ENCODE measurements around the gene GRAMD2A.

DNA sequence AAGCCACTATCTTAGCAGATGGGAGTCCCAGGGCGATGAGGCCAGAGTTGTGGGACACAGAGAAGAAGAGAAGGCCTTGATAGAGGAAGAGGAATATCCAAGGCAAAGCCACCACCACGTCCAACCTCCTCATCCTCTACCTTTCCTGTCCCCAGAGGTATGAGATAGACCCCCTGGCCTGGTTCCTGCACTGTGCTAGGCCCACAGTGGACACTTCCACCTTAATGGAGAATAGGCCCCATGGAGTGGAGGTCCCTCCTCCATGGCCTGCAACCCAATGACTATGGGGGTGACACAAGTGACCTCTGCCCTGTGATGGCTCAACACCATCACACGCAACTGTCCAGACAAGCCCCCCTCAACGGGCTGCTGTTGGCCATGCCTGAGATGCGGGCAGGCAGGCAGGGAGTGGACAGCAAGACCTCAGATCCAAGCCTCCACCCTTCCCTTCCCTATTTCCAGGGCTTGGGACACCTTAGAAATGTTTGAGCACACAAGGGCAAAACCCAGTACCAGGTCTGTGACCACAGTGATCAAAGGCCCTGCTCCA lies 36.8 kb downstream of the GRAMD2A start:
- TF ChIP-seq POLR2A (IDR thresholded peaks at IDR 0.05) (no peak), CTCF (IDR thresholded peaks at IDR 0.05) (no peak), EP300 (IDR thresholded peaks at IDR 0.05) (no peak)

Measured in tibial nerve (tissue), 4 donors.